ELF-1 (cell line): ENCODE measurements around the gene HPCAL1.
A peak's percentile ranks its signal among the peaks of the same experiment; 100 is the strongest.

Source experiments
- DNase-seq: peaks from one replicate; pipeline ENCODE4 v3.0.0-alpha.2; 2016; ENCODE audit warnings: low read depth, low spot score

HPCAL1 gene

DNA sequence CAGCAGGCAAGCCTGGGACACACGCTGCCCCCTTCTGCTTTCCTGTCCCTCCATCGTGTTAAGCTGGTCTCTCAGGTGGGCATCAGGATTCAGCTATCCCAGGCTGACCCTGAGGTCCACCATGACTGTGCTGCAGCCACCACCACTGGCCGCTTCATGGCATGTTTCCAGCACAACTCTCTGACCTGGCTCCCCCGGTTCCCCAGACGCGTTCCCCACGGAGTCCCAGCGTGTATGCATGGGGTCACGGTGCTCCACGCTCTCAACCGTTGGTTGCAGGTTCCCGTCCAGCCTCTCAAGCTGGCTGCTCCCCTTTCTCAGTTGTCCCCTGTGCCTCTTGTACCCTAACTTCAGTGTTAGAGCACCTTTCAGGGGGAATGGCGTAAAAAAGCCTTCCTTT, 20.3 kb downstream of the HPCAL1 start:
- no peak for DNase-seq

DNA sequence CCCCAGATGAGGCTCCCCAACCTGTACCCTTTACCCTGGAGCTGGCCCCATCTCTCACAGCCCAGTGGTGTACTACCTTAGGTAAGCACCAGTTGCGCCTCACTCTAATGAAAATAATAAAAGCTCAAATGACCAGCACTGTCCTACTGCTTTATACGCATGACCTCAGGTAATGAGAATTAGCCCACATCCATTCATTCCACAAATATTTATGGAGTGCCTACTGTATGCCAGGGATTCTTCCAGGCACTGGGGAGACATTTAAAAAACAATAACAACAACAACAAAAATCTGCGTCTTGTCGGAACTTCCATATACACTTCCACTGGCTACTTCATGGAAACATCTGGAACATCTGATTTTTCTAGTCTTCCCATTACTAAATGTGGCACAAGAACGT, 20.8 kb downstream of the HPCAL1 start:
- DNase-seq: no peak

DNA sequence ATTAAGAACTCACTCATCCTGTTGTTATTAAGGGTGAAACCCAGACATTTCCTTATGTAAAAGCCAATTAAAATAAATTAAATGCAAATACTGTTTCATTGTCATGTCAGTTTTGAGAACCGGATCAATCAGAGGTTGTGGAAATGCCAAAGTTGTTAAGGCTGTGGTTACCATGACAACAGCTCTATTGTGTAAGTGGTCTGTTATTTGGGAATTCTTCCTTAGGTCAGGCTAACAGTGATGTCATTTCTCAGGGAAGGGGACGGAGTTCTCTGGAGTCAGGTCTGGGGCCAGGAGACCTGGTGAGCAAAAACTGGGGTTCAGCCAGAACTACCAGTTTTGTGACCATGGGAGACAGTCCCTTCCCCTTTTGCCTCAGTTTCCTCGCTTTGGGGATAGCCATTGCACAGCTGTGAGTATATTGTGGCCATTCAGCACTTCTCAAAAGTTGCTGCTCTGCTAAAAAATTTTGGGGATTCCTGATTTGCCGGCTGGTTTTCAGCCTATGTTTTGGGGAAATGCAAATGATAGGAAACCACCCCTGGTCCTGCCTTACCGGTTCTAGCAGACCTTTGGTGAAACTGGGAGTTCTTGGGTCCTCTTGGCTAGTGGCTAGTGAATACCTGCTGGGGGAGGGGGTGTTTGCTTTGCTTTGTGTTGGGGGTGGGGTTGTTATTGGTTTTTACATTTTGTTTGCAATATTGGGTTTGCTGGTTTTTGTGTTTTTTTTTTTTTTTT, 21.6 kb downstream of the HPCAL1 start:
- no peak for DNase-seq

DNA sequence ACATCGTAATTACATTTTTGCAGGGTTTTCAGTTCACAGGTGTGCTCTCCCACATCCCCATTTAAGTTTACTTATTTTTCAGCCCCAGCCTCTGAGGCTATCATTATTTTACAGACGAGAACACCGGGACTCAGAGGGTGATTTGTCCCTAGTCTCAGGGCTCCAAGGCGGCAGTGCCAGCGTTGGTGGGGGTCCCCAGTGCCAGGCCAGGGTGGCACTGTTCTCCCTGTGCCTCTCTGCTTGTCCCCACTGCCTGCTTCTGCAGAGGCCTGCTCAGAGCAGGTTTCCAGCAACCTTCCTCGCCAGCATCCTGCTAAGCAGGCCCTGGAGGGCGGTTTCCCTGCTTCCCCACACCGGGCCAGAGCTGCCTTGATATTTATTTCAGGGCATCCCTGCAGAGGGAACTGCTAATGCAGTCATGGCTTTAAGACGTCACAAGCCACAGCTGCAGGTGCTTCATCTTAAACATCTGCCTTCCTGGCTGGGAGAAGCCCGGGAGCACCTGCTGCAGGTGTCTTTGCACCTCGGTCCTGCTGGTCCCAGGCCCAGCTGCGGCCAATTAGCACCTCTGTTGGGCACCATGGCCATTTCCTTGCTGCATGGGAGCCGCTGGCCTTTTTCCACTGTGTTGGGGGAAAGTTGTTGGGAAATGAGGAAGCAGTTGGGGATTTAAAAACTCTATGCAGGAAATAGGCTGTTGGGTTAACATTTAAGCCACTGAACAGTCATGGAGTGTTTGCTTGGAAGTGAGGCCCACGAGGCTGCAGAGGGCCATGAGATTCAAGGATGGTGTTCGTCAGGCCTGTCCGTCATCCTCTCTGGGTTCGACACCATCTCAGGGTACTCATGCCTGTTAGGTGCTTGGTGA, 22.8 kb downstream of the HPCAL1 start:
- no peak for DNase-seq

DNA sequence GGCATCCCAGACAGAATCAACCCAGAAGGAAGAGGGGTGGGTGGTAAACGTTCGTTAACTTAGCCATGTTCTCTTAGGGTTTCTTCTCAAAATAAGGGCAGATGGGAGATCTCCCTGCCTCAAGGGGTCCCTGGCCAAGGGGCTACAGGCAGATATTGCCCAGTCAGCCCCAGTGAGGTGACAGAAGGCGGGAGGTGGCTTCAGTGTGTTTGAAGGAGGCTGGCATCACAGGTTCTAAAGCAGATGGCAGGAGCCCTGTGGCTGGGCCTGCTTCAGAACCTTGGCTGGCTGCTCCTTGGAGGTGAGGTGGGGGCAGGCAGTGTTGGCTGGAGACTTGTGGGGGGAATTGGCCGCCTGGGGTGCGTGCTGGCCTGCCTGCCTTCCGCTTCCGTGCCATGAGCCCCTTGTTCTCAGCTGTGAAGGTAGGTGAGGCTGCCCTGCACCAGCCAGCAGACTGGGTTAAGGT, 23.5 kb downstream of the HPCAL1 start:
- DNase-seq: no peak

DNA sequence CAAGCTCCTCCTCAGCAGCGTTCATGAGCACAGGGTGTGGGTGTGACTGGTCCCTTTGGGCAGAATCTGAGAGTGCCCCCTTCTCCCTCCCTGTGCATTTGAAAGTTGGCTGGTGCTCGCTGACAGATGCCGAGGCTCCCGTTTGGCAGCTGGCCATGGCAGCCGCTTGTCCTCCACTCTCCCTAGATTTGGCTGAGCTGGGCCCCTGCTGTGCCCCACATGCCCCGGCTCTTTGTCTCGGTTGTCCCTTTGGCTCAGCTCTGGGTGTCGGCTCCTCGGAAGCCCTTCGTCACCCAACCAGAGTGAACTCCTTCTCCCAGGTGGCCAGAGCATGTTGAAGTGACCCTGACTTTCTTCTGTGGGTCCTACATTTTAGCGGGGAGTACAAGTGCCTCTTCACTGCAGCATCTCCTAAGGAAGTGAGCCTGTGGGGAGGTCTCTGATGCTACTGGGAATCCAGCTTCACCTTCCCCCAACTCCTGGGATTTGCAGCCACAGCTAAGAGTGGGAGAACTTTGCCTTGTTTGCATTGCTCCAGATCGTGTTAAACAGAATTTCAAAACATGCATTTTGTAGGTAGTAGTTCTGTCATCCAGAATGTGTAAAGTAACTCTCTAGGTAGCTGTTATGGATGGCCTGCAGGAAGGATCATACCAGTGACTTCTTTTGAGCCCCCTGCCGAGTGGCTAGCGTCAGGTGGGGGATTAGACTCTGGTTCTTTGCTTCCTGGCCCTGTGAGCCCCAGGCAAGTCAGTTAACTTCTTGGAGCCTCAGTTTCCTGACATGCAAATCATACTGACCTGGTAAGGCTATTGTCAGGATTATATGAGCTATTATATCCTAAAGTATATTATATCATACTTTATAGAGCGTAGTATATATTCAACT, 24.2 kb downstream of the HPCAL1 start:
- no peak for DNase-seq

DNA sequence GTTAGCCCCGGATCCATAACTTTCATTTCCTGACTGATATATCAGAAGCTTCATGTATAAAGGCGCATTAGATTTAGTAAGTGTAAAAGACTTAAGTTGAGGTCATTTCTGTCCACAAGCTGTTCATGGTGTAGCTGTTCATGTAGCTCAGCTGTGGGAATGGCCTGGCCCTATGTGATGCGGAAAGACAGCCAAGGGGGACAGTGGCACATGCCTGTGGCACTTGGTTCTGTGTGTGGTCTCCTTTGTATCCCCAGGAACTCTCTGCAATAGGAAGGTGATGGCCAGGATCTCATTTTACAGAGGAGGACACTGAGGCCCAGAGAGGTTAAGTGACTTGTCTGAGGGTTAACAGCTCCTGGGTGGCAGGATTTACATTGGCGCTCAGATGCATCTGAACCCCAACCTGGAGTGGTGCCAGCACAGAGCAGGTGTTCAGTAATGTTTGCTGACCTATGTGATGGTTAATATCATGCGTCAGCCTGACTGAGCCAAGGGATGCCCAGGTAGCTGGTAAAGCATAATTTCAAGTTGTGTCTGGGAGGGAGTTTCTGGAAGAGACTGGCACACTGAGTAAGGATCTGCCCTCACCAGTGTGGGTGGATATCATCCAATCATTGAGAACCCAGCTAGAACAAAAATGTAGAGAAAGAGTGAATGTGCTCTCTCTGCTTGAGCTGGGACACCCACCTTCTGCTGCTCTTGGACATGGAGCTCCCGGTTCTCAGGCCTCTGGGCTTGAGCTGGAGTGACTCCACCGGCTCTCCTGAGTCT, 25.4 kb downstream of the HPCAL1 start:
- DNase-seq: no peak

DNA sequence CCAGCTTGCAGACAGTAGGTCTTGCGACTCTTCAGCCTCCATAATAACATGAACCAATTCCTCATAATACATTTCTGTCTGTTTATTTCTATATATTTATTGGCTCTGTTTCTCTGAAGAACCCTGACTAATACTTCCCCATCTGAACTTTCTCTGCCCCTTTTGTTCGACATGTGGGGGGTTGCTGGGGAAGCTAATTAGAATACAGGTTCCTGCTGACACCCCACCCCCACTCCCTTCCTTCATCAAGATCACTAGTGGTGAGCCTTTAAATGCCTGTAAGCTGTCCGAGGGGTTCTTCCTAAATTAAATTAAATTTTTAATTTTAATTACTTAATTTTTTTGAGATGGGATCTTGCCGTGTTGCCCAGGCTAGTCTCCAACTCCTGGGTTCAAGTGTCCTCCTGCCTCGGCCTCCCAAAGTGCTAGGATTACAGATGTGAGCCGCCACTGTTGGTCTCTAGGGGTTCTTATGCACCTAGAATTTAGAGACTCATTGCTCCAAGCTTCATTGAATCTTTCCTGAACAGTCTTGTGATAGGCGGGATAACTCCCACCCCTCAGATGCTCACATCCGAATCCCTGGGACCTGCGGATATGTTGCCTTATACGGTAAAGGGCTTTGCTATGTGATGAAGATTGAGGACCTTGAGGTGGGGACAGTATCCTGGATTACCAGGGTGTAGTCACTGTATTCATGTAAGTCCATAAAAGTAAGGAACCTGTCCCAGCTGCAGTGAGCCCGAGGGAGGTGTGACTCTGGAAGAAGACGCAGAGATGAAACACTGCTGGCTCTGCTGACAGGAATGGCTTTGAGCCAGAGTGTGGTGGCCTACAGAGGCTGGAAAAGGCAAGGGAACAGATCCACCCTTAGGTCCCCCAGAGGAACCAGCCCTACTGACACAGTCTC, 26.2 kb downstream of the HPCAL1 start:
- DNase-seq: no peak

DNA sequence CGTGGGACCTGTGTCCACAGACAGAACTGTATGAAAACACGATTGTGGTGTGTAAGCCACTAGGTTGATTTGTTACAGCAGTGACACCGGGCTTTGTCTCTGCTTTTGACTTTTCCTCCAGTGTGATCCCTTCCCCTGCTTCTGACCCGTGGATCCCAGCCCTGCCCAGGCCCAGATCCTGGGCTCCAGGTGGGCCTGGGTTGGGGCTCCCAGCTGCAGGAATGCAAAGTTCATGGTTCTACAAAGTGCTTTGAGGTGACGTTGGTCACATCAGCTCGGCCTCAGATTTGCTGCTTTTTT, 26.8 kb downstream of the HPCAL1 start:
- DNase-seq: no peak

DNA sequence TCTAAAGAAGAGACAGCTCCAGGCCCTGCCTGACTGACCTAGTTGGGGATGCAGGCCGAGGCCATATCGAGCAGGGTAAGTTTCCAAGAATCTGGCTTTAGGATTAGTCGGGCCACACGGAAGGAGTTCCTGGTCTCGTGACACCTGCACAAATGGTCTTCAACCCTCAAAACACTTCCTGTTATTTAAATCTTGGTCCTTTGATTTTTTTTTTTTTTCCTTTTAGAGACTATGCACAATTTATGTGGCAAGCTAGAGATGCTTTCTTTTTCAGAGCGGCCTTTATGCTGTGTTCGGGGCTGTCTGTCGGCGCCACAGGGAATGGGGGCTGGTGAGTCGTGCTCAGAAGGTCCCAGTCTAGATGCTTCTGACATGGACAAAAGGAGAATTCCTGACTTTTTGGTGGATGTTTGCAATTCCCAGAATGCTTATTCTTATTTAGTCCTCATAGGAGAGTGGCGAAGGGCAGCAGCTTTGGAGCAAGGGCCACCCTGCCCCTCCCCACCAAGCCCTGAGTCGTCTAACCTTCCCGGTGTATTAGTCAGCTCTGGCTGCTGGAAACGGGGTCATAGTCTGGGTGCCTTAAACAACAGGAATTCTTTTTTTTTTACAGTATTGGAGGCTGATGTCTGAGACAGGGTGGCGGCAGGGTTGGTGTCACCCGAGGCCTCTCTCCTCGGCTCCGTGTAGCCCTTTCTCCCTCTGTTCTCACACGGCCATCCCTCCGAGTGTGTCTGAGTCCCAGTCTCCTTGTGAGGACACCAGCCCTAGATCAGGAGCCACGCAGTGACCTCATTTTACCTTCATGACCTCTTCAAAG, 27.4 kb downstream of the HPCAL1 start:
- DNase-seq: peak; percentile 27

DNA sequence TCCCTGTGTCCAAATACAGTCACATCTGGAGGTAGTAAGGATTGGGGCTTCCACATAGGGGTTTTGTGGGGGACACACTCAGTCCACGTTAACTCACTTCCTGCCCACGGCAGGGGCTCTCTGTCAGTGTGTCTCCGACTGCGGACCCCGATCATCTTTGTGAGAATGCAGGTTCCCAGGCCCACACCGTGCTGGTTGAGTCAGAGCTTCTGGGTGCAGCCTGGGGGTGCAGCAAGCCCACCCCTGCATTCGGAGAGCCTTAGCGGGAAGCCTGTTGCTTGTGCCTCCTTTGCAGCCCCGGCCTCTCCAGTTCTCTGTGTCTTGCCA, 28.0 kb downstream of the HPCAL1 start:
- DNase-seq: no peak

DNA sequence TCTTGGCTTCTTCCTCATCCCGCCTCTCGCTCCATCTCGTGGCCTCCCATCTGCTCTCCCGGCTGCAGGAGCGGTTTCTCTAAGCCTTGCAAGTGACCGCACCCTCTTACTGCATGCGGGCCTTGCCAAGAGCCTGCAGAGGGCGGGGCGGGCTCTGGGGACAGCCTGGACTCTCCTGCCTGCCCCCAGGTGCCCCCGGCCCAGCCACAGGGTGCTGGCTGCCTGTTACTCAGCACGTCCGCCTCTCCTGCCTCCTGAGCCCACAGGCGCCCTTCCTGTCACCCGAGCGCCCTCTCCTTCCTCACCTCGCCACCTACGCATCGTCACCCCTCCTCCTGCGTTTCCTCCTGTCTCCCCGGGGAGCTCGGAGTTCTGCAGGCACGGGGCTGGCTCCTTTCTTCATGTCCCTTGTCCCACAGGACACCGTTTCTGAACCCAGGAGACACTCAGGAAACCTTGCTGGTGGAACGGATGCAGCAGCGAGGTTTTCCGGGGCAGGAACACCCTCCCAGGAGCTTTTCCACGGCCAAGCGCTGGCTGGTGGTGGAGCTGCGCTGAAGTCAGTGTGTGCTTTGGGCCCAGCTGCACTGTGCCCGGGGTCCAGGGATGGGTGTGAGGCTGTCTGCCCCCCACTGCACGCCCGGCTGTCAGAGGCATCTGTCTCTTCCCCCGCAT, 28.5 kb downstream of the HPCAL1 start:
- DNase-seq: peak; percentile 48

DNA sequence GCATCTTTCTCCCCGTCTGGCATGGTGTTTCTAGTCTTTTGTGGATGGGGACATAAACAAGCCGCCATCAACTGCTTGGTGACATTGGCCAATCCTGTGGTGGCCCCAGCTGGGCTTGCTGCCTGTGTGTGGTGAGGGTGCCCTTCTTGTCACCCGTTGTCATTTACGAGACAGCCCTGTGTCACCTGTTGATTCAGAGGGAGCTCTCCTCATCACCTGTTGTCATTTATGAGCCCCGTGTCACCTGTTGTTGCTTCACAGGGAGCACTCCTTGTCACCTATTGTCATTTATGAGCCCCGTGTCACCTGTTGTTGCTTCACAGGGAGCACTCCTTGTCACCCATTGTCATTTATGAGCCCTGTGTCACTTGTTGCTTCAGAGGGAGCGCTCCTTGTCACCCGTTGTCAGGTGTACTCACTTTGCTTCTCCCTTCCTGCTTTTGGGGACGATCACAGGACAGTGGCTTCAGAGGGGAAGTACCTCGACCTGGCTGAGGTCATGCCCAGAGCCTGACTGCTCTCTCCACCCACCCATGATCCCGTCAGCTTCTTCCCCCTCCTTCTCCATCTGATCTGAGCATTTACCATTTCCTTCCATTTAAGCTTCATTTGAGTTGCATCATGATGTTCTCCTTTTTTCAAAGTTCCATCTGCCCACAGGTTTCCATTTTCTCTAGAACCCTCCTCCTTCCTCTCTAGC, 29.1 kb downstream of the HPCAL1 start:
- DNase-seq: no peak

DNA sequence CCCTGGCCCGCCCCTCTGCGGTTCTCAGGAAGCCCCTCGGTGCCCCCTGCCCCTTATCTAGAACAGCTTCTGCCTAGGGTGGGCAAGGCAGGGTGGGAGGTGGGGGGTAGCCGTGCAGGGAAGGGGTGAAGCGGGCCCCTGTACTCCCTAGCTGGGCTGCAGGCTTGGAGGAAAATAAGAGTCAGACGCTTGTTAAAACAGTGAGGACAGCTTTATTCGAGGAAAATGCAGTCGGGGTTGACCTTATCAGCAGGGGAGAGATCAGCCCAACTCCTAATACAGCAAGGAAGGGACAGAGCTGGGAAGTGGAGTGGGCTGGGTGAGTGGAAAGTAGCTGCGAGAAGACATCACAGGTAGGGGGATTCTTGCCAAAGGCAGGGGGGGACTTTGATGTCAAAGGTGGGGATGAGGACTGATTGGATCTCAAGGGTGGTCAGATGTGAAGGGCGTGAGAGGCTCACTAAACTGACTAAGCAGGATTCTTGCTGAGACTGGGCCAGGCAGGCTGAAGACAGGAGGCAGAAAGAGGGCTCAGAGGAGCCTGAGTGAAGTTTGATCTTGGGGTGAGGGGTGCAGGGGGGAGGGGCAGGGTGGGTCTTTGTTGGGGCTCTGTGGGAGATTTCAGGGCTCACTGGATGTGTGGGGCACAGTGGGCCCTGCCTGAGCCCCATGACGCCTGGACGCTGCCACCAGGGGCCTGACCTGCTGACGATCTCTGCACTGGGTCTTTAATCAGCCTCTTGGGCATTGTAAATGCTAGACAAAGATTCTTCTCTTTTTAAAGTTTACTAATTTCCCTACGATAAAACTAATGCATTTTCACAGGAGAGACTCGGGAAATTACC, 29.9 kb downstream of the HPCAL1 start:
- peak; percentile 34 for DNase-seq

DNA sequence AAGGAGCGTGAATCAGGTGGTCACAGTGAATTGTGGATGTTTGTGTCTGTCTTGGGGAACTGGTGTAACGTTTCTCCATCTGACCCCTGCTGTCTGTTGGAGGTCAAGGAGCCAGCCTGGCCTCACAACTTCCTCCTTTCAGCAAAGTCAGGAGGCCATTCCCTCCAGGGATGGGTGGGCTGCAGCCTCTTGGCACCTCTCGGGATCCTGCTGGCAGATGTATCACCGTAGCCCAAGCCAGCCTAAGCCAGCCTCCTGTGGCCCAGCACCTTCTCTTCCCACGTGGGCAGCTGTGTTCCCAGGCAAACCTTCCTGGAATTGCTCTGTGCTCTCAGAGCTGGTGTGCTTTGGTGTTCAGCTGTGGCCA, 30.5 kb downstream of the HPCAL1 start:
- peak; percentile 40 for DNase-seq

DNA sequence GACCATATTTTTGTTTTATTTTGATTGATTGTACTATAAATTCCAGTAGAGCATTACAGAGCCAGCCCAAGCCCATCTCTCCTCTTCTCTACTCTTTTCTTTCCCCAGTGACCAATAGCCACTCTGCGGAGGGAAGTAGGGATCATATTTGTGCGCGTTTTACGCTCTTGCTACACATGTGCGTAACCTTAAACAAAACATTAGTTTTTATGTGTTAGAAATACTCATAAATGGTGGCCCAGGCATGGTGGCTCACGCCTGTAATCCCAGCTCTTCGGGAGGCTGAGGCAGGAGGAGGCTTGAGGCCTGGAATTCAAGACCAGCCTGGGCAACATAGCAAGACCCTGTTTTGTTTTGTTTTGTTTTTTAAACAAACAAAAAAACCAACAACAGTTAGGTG, 31.3 kb downstream of the HPCAL1 start:
- DNase-seq: no peak

DNA sequence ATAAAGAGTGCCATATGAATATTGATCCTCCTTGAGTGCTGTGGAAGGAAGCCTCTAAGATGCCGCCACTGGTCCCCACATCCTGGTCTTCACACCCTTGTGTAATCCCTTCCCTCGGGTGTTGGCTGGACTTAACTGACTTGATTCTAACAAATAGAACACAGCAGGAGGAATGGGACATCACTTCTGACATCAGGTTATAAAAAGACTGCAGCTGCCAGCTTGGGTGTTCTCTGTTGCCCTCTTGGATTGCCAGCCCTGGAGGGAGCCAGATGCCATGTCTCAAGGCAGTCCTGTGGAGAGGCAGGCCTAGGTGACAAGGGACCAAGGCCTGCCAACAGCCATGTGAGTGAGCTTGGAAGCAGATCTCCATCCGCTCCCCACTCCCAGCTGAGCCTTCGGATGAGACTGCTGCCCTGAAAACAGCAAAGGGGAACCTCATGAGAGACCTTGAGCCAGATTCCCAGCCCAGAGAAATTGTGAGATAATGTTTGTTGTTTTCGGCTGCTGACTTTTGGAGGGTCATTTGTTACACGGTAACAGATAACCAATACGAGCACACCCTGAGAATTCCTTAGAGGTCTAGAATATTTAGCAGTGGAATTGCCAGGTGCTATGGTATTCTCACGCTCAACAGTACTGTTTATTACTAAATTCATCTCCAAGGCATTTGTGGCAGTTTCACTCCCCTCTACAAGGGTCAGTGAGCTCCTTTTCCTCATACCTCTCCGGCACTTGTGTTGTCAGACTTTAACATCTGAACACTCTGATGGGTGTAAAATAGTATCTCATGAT, 32.5 kb downstream of the HPCAL1 start:
- no peak for DNase-seq
